ENCODE data around the gene THBS1.

THBS1 gene

DNA sequence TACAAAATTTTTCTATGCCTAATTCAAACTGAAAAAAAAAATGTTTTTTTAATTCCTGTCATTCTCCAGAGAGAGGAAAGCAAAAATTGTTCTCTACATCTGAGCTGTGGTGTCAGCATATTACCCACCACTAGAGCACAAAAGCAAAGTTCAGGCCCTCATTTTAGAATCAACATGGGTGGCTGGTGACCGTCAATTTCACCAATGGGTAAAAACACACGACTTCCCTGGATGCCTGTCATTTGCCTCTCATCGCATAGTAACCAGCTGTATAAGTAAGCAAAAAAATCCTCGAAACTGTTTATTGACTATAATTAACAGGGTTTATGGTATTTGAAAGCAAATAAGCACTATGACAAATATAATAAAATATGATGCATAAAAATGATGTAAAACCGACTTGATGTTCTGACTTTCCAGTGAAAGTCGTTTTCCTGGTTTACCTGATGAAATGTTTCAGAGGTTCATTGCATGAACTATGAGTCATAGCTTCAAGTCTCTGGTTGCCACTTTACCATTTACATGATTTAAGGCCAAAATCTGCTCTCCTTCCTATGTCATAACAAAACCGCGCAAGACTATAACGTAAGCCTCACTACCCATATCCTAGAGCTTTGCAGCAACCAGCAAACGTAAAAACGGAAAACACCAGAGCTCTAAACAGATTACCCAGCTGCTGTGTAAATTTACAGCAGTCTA lies 60.5 kb downstream of the THBS1 start:
- no peak for DNase-seq

GRCh38 chr15:39642011-39642640 lies 61.2 kb downstream of the THBS1 start:
- DNase-seq: no peak

- no peak for DNase-seq
Observed at GRCh38 chr15:39643727-39644126, 62.8 kb downstream of the THBS1 start.

GRCh38 chr15:39644136-39644535 lies 63.3 kb downstream of the THBS1 start:
- DNase-seq: no peak

- no peak for DNase-seq
Observed at GRCh38 chr15:39645138-39645975, 64.5 kb downstream of the THBS1 start.

- DNase-seq: no peak
Observed at GRCh38 chr15:39645976-39646257, 65.0 kb downstream of the THBS1 start.

DNA sequence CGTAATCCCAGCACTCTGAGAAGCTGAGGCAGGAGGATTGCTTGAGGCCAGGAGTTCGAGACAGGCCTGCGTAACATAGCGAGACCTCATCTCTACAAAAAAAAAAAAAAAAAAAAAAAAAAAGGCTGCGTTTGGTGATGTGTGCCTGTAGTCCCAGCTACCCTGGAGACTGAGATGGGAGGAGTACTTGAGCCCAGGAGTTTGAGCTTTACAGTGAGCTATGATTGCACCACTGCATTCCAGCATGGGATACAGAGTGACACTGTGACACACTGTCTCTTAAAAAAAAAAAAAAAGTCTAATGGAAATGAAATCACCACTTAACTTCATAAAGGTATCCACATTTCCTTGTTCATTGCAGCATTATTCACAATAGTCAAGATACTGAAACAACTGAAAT lies 65.5 kb downstream of the THBS1 start:
- no peak for DNase-seq

Measured in NCI-H1436 treated with DMSO at 0.1 percent for 48 hours (cell line).